ENCODE measurements around the gene MET.
"Not testable (repeated sequence)": the region's sequence is repeated elsewhere in the genome, so short reads cannot be mapped to it uniquely, and the experiment has no call there.

The MET gene

GRCh38 chr7:116730097-116731022, 58.4 kb downstream of the MET start:
- DNase-seq, result no peak

- DNase-seq, result no peak
Observed at GRCh38 chr7:116731023-116731395, 59.0 kb downstream of the MET start.

- no peak for DNase-seq
Observed at GRCh38 chr7:116731445-116732335, 59.7 kb downstream of the MET start.

GRCh38 chr7:116732788-116733694, 61.0 kb downstream of the MET start:
- no peak for DNase-seq

- no peak for DNase-seq
Observed at GRCh38 chr7:116733924-116734580, 62.1 kb downstream of the MET start.

GRCh38 chr7:116734710-116735109, 62.7 kb downstream of the MET start:
- DNase-seq, result no peak

GRCh38 chr7:116736927-116737715, 65.1 kb downstream of the MET start:
- DNase-seq, result no peak

GRCh38 chr7:116738378-116738777, 66.4 kb downstream of the MET start:
- no peak for DNase-seq

GRCh38 chr7:116739307-116739706, 67.3 kb downstream of the MET start:
- DNase-seq, result no peak

GRCh38 chr7:116740231-116740630, 68.2 kb downstream of the MET start:
- no peak for DNase-seq

- no peak for DNase-seq
Observed at GRCh38 chr7:116740755-116741462, 68.9 kb downstream of the MET start.

- DNase-seq, result no peak
Observed at GRCh38 chr7:116741625-116742316, 69.8 kb downstream of the MET start.

- no peak for DNase-seq
Observed at GRCh38 chr7:116742641-116743040, 70.6 kb downstream of the MET start.

GRCh38 chr7:116743835-116744234, 71.8 kb downstream of the MET start:
- DNase-seq, result not testable (repeated sequence)

GRCh38 chr7:116746388-116746787, 74.4 kb downstream of the MET start:
- not testable (repeated sequence) for DNase-seq

- DNase-seq, result not testable (repeated sequence)
Observed at GRCh38 chr7:116751070-116751469, 79.1 kb downstream of the MET start.

GRCh38 chr7:116752305-116753074, 80.5 kb downstream of the MET start:
- no peak for DNase-seq

GRCh38 chr7:116753130-116753529, 81.1 kb downstream of the MET start:
- no peak for DNase-seq

GRCh38 chr7:116754186-116754585, 82.2 kb downstream of the MET start:
- DNase-seq, result no peak
